Activated CD4-positive, alpha-beta T cell treated with anti-CD3 and anti-CD28 coated beads, Interleukin-2, amount 50 U/mL, for 1 hour (primary cell): ENCODE results near the gene DPP4.

Source experiments
- DNase-seq: peaks from one replicate; pipeline ENCODE4 v3.0.0-alpha.2; 2020

Gene DPP4

GRCh38 chr2:162073888-162074631, at the start of gene DPP4:
TSS of gene DPP4 (minus strand) at chr2:162074215. CDS start at chr2:162073981, 234 bp downstream.
- peak; percentile 50 for DNase-seq

- peak; percentile 0 for DNase-seq
Measured at GRCh38 chr2:162118166-162119031, 44.4 kb upstream of the DPP4 start.

GRCh38 chr2:162116352-162116751, 42.3 kb upstream of the DPP4 start:
- DNase-seq, result no peak

GRCh38 chr2:162115076-162115475, 41.1 kb upstream of the DPP4 start:
- DNase-seq, result no peak

GRCh38 chr2:162114271-162114670, 40.3 kb upstream of the DPP4 start:
- DNase-seq, result no peak

GRCh38 chr2:162113776-162114168, 39.8 kb upstream of the DPP4 start:
- DNase-seq, result no peak

GRCh38 chr2:162113088-162113775, 39.2 kb upstream of the DPP4 start:
- no peak for DNase-seq

GRCh38 chr2:162111958-162112850, 38.2 kb upstream of the DPP4 start:
- no peak for DNase-seq

GRCh38 chr2:162107361-162107901, 33.4 kb upstream of the DPP4 start:
- no peak for DNase-seq

GRCh38 chr2:162106746-162107145, 32.7 kb upstream of the DPP4 start:
- DNase-seq, result no peak

GRCh38 chr2:162106146-162106551, 32.1 kb upstream of the DPP4 start:
- no peak for DNase-seq

- DNase-seq, result no peak
Measured at GRCh38 chr2:162103443-162104009, 29.5 kb upstream of the DPP4 start.

GRCh38 chr2:162100579-162100978, 26.6 kb upstream of the DPP4 start:
- no peak for DNase-seq

- DNase-seq, result no peak
Measured at GRCh38 chr2:162099836-162100235, 25.8 kb upstream of the DPP4 start.

- no peak for DNase-seq
Measured at GRCh38 chr2:162092658-162093556, 18.9 kb upstream of the DPP4 start.

GRCh38 chr2:162092008-162092390, 18.0 kb upstream of the DPP4 start:
- DNase-seq, result no peak

- peak; percentile 12 for DNase-seq
Measured at GRCh38 chr2:162091325-162092007, 17.5 kb upstream of the DPP4 start.

- no peak for DNase-seq
Measured at GRCh38 chr2:162090109-162090508, 16.1 kb upstream of the DPP4 start.

GRCh38 chr2:162086904-162087303, 12.9 kb upstream of the DPP4 start:
- no peak for DNase-seq
